Naive B cell (primary cell): ENCODE data around the gene DGCR2. TPM values are rescaled to one million over a fixed set of nuclear protein-coding genes. Genes with fewer than 3 reads are reported as not detected.
"Not testable (repeated sequence)": the region's sequence is repeated elsewhere in the genome, so short reads cannot be mapped to it uniquely, and the experiment has no call there.

Experiments
- ATAC-seq, 2 donors: fragments of 150-1000 bp; cut with Tn5 transposase; 2 replicates each; pipeline ENCODE4 v1.10.0; 2021; ENCODE audit warnings: low read depth in 2 of 2, mild to moderate bottlenecking in 2 of 2, moderate library complexity in 2 of 2
- DNase-seq: peaks from one replicate; pipeline ENCODE4 v3.0.0; 2022
- H3K27ac Mint-ChIP-seq, 6 donors: one replicate each; pipeline ENCODE4 v1.8.0; 2020 to 2022; ENCODE audit warnings: mild to moderate bottlenecking in 6 of 6, mixed read lengths in 6 of 6, moderate library complexity in 5 of 6, inconsistent platforms in 2 of 6
- H3K27me3 Mint-ChIP-seq, 3 donors: one replicate each; pipeline ENCODE4 v1.8.0; 2021 to 2022; ENCODE audit warnings: mixed read lengths in 3 of 3, mild to moderate bottlenecking in 1 of 3
- H3K36me3 Mint-ChIP-seq, 2 donors: one replicate each; pipeline ENCODE4 v1.8.0; 2020 to 2022; ENCODE audit warnings: mixed read lengths in 2 of 2, inconsistent platforms in 1 of 2, mild to moderate bottlenecking in 1 of 2
- H3K4me1 Mint-ChIP-seq, 3 donors: one replicate each; pipeline ENCODE4 v1.8.0; 2020 to 2022; ENCODE audit warnings: mixed read lengths in 3 of 3, inconsistent platforms in 1 of 3, mild to moderate bottlenecking in 1 of 3, moderate library complexity in 1 of 3
- H3K4me3 Mint-ChIP-seq, 8 donors: one replicate each; pipeline ENCODE4 v1.8.0; 2020 to 2022; ENCODE audit warnings: mild to moderate bottlenecking in 8 of 8, mixed read lengths in 8 of 8, moderate library complexity in 8 of 8, inconsistent platforms in 2 of 8
- H3K9me3 Mint-ChIP-seq, 7 donors: one replicate each; pipeline ENCODE4 v1.8.0; 2020 to 2022; ENCODE audit warnings: mixed read lengths in 7 of 7, mild to moderate bottlenecking in 5 of 7, inconsistent platforms in 2 of 7, moderate library complexity in 1 of 7
- polyA plus RNA-seq, 6 donors: library from polyadenylated mRNA; unstranded; fragments of 300-500 nt; fragmentation: Illumina TruSeq; gene quantifications; one replicate each; pipeline ENCODE4 v1.2.3, GENCODE V29; 2021; ENCODE audit warnings: low read depth in 6 of 6

Gene DGCR2
- polyA plus RNA-seq, 6 donors from 2014 or later: 27.4 to 50.6 (median 32.8) TPM

DNA sequence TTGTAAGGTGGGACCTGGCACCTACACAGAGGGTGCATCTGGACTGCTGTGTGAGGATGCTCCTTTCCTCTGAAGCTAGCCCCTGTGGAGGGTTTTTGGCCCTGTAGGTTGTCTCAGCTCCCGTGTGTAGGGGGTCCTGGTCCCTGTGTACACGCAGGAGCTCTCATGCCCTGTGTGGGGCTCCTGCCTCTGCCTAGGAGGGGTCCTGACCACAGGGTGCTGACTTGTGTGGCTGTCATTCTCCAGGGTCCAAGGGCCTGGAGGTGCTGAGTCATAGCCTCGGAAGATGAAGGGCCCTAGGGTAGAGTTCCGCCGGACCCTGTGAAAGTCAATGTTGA is 88.7 kb downstream of the DGCR2 start:
- not testable (repeated sequence) for H3K4me3 Mint-ChIP-seq, ATAC-seq, DNase-seq, H3K27ac Mint-ChIP-seq, H3K36me3 Mint-ChIP-seq, H3K9me3 Mint-ChIP-seq
- H3K4me1 Mint-ChIP-seq: peaks cover 4 to 15% (median 12%) of the 10 kb centered on the region in 3 donors
- H3K27me3 Mint-ChIP-seq: peaks cover 3 to 12% (median 6%) of the 10 kb centered on the region in 3 donors

DNA sequence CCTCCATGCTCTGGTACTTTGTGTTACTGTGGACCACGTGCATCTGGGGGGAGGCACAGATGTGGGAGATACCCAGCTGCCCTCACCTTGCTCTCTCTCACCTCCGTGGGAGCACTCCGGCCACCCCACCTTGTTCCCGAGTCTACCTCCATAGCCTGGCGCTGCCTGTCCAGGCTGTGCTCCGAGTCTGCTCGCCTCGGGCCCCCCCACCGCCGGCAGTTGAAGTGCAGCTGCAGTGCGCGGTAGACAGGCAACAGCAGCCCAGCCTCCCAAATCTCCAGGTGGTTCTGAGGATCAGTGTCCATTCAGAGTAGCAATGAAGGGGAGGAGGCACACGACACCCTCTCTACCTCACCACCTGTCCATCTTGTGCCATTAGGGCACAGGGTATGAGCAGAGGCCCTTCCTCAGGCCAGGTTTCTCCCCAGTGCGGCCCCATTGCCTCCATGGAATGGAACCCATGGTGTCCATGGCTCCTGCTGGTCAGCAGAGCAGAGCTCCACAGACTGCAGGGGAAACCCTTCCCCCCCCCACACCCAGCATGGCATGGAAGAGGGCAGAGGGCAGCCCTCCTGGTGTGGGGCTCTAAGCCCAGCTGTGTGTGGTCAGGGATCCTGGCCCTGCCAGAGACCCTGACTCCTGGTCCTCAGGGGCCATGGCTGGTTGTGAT is 89.2 kb downstream of the DGCR2 start:
- H3K9me3 Mint-ChIP-seq, ATAC-seq, H3K36me3 Mint-ChIP-seq, H3K4me3 Mint-ChIP-seq, DNase-seq: not testable (repeated sequence)
- Mint-ChIP-seq H3K27ac (peak overlapping the region in 1 of 6 donors; percentile 54), H3K4me1 (peaks cover 5 to 15% (median 12%) of the 10 kb centered on the region in 3 donors), H3K27me3 (peaks cover 3 to 16% (median 7%) of the 10 kb centered on the region in 3 donors)

DNA sequence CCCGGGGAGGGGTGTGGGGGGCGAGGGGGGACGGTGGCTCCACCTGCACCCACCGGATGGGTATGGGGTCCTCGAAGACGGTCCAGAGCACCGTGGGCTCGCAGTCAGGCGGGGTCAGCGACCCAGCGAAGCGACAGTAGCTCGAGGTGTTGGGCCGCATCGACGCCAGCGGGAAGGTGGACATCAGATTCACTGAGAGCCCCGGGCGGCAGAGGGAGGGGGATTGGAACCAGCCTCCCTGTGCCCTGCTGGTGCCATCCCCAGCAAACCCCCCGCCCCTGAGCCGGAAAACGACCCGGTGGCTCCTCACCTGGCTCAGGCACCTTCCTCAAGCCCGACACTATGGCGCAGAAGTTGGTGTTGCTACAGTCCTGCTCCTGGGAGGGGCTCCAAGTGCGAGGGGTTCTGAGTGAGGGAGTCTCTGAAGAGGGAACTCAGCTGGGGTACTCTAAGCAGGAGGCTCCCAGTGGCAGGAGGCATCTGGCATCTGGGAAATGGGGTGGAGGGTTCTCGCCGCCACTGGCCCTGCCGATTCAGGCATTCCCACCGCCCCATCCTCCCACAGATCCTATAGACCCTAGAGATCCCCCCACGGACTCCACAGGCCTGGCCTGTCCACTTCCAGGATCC is 89.9 kb downstream of the DGCR2 start:
- H3K36me3 Mint-ChIP-seq, ATAC-seq, H3K4me3 Mint-ChIP-seq, H3K27ac Mint-ChIP-seq, H3K9me3 Mint-ChIP-seq, DNase-seq: not testable (repeated sequence)
- Mint-ChIP-seq H3K4me1 (peaks cover 5 to 15% (median 12%) of the 10 kb centered on the region in 3 donors), H3K27me3 (peaks cover 4 to 24% (median 10%) of the 10 kb centered on the region in 3 donors)

DNA sequence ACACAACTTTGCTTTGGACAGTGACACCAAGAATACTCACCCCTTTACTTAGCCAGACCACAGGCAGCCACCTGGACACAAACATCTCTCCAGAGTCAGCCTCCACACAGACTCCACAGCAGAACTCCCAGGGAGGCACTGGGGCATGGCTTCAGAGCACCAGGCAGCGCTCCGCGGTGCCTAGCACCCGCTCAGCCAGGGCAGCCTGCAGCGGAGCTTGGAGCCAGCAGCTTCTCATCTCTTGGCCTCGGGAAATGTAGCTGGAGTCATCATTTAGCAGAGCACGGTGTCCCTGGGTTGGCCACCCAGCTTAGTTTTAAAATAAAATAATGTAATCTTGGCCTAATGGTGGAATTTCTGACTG is 91.3 kb downstream of the DGCR2 start:
- H3K4me1 Mint-ChIP-seq: peaks cover 8 to 18% (median 9%) of the 10 kb centered on the region in 3 donors
- peaks cover 9 to 31% (median 17%) of the 10 kb centered on the region in 3 donors for H3K27me3 Mint-ChIP-seq
- H3K9me3 Mint-ChIP-seq, H3K4me3 Mint-ChIP-seq, H3K36me3 Mint-ChIP-seq, H3K27ac Mint-ChIP-seq, ATAC-seq, DNase-seq: not testable (repeated sequence)

DNA sequence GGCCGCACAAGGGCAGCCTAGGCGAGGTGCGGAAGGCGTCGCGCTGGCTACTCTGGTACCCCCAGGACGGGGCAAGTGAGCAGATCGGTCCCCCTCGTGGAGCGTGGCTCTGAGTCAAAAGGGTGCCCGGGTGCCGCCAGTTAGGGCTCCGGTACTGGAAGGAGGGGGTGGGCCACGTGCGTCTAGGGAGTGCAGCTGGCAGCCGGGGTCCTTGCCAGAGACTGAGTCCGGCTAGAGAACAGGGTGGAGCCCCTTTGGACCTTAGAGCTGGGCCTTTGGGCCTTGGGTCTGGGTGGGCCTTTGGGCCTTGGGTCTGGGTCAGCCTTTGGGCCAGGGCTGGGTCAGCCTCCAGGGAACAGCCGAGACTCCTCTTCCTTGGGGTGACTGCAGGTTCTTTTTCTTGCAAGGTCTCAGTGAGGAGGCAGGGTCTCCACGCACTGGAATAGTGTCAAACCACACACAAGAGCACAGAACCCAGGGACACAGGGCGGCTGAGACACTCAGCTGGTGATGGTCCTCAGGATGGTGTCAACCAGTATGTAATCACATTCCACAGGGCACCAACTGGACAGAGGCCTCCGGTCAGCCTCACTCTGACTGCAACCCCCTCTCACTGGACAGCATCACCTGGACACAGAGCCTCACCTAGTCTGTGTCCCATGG is 91.9 kb downstream of the DGCR2 start:
- H3K9me3 Mint-ChIP-seq, H3K27ac Mint-ChIP-seq, DNase-seq, ATAC-seq, H3K36me3 Mint-ChIP-seq: not testable (repeated sequence)
- Mint-ChIP-seq H3K4me1 (peaks cover 5 to 18% (median 9%) of the 10 kb centered on the region in 3 donors), H3K27me3 (peaks cover 9 to 31% (median 17%) of the 10 kb centered on the region in 3 donors), H3K4me3 (peak overlapping the region in 1 of 8 donors; percentile 21)

DNA sequence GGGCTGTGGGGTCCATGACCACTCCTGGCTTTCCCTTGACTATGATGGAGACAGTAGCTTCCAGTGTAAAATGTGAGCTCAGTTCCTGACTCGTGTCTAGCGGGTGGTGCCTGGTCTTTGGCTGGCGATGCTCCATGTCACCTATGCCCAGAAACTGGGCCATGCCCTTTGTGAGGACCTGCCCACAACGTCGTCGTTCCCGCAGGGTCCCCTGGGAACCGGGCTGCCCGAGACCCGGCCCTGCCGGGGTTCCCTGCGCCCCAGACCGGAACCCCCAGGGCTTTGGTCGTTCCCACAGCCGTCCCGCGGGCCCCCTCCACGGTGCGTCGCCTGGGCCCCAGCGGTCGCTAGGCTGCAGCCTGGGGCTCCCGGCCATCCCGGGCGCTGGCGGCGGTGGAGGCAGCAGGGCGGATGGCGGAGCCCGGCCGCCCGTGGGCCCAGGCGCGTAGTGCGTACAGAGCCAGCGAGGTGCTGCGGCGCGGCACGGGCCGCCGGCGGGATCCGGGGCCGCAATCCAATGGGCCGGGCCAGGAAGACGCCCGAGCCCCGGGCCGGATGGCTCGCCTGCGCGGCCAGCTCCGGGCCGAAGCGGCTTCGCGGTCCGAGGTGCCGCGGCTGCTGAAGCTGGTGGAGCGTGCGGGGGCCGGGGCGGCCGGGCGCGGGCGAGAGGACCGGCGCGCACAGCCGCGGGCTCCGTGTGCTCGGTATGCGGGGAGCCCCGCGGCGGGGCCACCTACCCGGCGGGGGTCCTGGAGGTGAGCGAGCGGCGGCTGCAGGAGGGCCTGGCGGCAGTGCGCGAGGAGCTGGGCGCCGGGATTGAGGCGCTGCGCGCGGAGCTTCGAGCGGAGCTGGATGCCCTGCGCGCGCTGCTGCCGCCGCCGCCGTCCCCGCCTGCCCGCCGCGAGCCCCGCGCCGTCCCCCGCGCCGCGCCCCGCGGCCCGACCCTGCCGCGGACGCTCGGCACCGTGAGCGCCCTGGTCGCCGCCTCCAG is 92.8 kb downstream of the DGCR2 start:
- Mint-ChIP-seq H3K4me1 (peaks cover 5 to 12% (median 9%) of the 10 kb centered on the region in 3 donors), H3K4me3 (peak overlapping the region in 2 of 8 donors; percentile 32), H3K27me3 (peaks cover 9 to 31% (median 17%) of the 10 kb centered on the region in 3 donors)
- not testable (repeated sequence) for H3K9me3 Mint-ChIP-seq, DNase-seq, H3K36me3 Mint-ChIP-seq, H3K27ac Mint-ChIP-seq
- peak in 1 of 2 donors; percentile 11 for ATAC-seq

- not testable (repeated sequence) for H3K9me3 Mint-ChIP-seq
Observed at GRCh38 chr22:19028060-19028455, 94.2 kb downstream of the DGCR2 start.

GRCh38 chr22:19027371-19028059 is 94.7 kb downstream of the DGCR2 start:
- peaks cover 13 to 38% (median 17%) of the 10 kb centered on the region in 3 donors for H3K27me3 Mint-ChIP-seq
- H3K4me1 Mint-ChIP-seq: peaks cover 5 to 11% (median 9%) of the 10 kb centered on the region in 3 donors
- not testable (repeated sequence) for DNase-seq, ATAC-seq, H3K9me3 Mint-ChIP-seq, H3K4me3 Mint-ChIP-seq, H3K36me3 Mint-ChIP-seq, H3K27ac Mint-ChIP-seq

More at GRCh38 chr22:19028060-19028455, 94.2 kb downstream of the DGCR2 start:
- H3K27ac Mint-ChIP-seq, DNase-seq, H3K36me3 Mint-ChIP-seq, ATAC-seq, H3K4me3 Mint-ChIP-seq: not testable (repeated sequence)
- peaks cover 9 to 42% (median 17%) of the 10 kb centered on the region in 3 donors for H3K27me3 Mint-ChIP-seq
- peaks cover 5 to 11% (median 9%) of the 10 kb centered on the region in 3 donors for H3K4me1 Mint-ChIP-seq

- Mint-ChIP-seq H3K4me1 (peaks cover 5 to 11% (median 9%) of the 10 kb centered on the region in 3 donors), H3K27me3 (peaks cover 14 to 38% (median 17%) of the 10 kb centered on the region in 3 donors)
- not testable (repeated sequence) for H3K9me3 Mint-ChIP-seq, DNase-seq, H3K4me3 Mint-ChIP-seq, H3K36me3 Mint-ChIP-seq, H3K27ac Mint-ChIP-seq, ATAC-seq
Observed at GRCh38 chr22:19026080-19026479, 96.1 kb downstream of the DGCR2 start.

- not testable (repeated sequence) for ATAC-seq, H3K36me3 Mint-ChIP-seq, DNase-seq, H3K9me3 Mint-ChIP-seq, H3K4me3 Mint-ChIP-seq
- Mint-ChIP-seq H3K27ac (peak overlapping the region in 1 of 6 donors; percentile 10), H3K27me3 (peaks cover 16 to 38% (median 19%) of the 10 kb centered on the region in 3 donors), H3K4me1 (peaks cover 5 to 11% (median 9%) of the 10 kb centered on the region in 3 donors)
Observed at GRCh38 chr22:19024956-19025489, 97.2 kb downstream of the DGCR2 start.

DNA sequence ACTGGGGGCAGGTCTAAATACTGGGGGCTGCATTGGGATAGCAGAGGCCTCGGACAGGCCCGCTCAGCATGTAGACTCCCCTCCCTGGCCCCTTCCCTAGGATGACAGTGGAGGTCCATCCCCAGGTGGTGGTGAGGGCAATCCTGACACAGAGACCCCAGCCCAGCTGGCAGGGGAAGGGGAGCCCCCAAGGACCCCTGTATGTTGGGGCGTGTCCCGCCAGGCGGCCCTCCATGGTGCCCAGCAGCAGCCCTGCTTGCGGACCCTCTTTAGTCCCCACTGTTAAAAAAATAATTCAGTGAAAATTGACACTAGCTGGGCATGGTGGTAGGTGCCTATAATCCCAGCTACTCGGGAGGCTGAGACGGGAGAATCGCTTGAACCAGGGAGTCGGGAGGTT is 98.3 kb downstream of the DGCR2 start:
- peaks cover 19 to 44% (median 28%) of the 10 kb centered on the region in 3 donors for H3K27me3 Mint-ChIP-seq
- DNase-seq, ATAC-seq, H3K27ac Mint-ChIP-seq, H3K9me3 Mint-ChIP-seq, H3K4me3 Mint-ChIP-seq, H3K36me3 Mint-ChIP-seq: not testable (repeated sequence)
- H3K4me1 Mint-ChIP-seq: peaks cover 4 to 10% (median 8%) of the 10 kb centered on the region in 3 donors

- H3K9me3 Mint-ChIP-seq: no peaks in the 10 kb centered on the region
- no peak overlapping the region for H3K4me3 Mint-ChIP-seq
- no peak overlapping the region for H3K27ac Mint-ChIP-seq
- H3K4me1 Mint-ChIP-seq: peaks cover 0 to 6% (median 4%) of the 10 kb centered on the region in 3 donors
- peaks cover 20 to 38% (median 28%) of the 10 kb centered on the region in 3 donors for H3K27me3 Mint-ChIP-seq
- DNase-seq (no peak), ATAC-seq (no peak)
- peaks cover 0 to 7% of the 10 kb centered on the region in 2 donors for H3K36me3 Mint-ChIP-seq
Observed at GRCh38 chr22:19022755-19023154, 99.5 kb downstream of the DGCR2 start.
